ENCODE data around the gene SYNGAP1.

SYNGAP1 gene

DNA sequence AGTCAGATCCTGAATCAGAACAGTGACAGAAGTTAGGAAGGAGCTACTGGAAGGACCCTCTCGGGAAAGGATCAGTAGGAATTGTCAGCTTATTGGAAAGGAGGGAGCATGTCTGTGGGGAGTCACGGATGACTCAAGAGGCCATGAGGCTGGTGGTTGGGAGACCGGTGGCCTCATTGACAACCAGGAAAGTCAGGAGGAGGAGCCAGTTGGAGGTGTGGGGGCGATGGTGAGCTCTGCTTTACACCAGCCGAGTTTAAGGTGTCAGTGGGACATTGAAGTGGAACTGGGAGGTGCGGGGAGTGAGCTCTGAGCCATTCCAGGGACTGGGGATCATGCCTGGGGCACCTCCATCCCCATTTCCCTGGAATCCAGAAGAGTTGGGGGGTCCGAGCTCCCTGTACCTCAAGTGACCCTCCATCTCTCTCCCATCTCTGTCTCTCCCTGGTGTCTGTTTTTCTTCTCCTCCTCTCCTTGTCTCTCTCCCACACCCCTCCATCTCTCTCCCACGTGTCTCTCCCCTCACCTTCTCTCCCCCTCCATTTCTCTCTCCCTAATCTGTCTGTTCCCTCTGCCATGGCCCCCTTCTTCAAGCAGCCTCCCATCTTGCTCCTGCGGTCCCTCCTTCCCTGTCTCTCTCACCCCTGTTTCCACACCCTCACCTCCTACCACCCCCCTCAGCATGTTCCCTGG, 20.2 kb downstream of the SYNGAP1 start:
- DNase-seq (ENCODE audit: low spot score): no peak

- DNase-seq (ENCODE audit: low spot score): no peak
These were observed 20.9 kb downstream of the SYNGAP1 start for GRCh38 chr6:33440649-33441309.

- DNase-seq (ENCODE audit: low spot score): no peak
These were observed 21.6 kb downstream of the SYNGAP1 start for GRCh38 chr6:33441457-33441856.

- DNase-seq (ENCODE audit: low spot score): no peak
These were observed 22.4 kb downstream of the SYNGAP1 start for GRCh38 chr6:33442283-33442682.

- DNase-seq (ENCODE audit: low spot score): no peak
These were observed 23.2 kb downstream of the SYNGAP1 start for GRCh38 chr6:33443025-33443424.

GRCh38 chr6:33443619-33444504, 24.0 kb downstream of the SYNGAP1 start:
- DNase-seq (ENCODE audit: low spot score): no peak

- DNase-seq (ENCODE audit: low spot score): no peak
These were observed 25.3 kb downstream of the SYNGAP1 start for GRCh38 chr6:33445119-33445603.

GRCh38 chr6:33446356-33446755, 26.5 kb downstream of the SYNGAP1 start:
- DNase-seq (ENCODE audit: low spot score): no peak

GRCh38 chr6:33450434-33450833, 30.6 kb downstream of the SYNGAP1 start:
- no peak for DNase-seq (ENCODE audit: low spot score)

GRCh38 chr6:33451606-33452005, 31.7 kb downstream of the SYNGAP1 start:
- no peak for DNase-seq (ENCODE audit: low spot score)

- no peak for DNase-seq (ENCODE audit: low spot score)
These were observed 32.6 kb downstream of the SYNGAP1 start for GRCh38 chr6:33452496-33452895.

GRCh38 chr6:33453393-33454008, 33.6 kb downstream of the SYNGAP1 start:
- DNase-seq (ENCODE audit: low spot score): no peak

GRCh38 chr6:33454009-33454946, 34.4 kb downstream of the SYNGAP1 start, which contains the start of gene ZBTB9:
Gene ZBTB9 (plus strand): TSS chr6:33454576. CDS start chr6:33455101, 525 bp downstream.
- peak; percentile 97 for DNase-seq (ENCODE audit: low spot score)

DNA sequence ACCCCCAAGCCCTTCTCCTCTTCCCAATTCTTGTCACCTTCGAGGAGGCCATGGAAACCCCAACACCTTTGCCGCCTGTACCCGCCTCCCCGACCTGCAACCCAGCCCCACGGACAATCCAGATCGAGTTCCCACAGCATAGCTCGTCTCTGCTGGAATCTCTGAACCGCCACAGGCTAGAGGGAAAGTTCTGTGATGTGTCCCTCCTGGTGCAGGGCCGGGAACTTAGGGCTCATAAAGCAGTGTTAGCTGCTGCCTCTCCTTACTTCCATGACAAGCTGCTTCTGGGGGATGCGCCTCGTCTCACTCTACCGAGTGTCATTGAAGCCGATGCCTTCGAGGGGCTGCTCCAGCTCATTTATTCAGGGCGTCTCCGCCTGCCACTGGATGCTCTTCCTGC, 35.2 kb downstream of the SYNGAP1 start:
- DNase-seq (ENCODE audit: low spot score): no peak

DNA sequence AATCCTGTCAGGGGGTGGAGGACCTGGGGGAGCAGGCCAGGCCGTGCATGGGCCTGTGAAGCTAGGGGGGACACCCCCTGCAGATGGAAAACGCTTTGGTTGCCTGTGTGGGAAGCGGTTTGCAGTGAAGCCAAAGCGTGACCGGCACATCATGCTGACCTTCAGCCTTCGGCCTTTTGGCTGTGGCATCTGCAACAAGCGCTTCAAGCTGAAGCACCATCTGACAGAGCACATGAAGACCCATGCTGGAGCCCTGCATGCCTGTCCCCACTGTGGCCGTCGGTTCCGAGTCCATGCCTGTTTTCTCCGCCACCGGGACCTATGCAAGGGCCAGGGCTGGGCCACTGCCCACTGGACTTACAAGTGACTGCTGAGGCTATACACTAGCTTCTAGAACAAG, 36.3 kb downstream of the SYNGAP1 start:
- no peak for DNase-seq (ENCODE audit: low spot score)

DNA sequence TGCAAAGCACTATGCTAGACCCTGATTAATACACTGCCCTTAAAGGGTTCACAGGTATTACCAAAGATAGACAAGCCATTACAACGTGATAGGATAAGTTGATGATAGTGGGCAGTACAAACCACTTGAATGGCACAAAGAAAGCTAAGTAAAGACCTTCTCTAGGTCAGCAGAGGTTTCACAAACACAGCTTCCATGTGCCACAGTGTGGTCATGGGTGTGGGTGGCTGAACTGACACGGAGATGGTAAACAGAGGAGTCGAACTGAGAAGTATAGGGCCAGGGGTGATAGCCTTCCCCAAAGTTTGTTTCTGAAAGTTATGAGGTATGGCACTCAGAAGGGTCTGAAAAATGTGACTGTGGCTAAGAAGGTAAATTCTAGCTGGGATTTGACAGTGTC, 38.8 kb downstream of the SYNGAP1 start:
- no peak for DNase-seq (ENCODE audit: low spot score)

- DNase-seq (ENCODE audit: low spot score): no peak
These were observed 39.4 kb downstream of the SYNGAP1 start for GRCh38 chr6:33459226-33459625.

- no peak for DNase-seq (ENCODE audit: low spot score)
These were observed 46.3 kb downstream of the SYNGAP1 start for GRCh38 chr6:33466075-33466735.

DNA sequence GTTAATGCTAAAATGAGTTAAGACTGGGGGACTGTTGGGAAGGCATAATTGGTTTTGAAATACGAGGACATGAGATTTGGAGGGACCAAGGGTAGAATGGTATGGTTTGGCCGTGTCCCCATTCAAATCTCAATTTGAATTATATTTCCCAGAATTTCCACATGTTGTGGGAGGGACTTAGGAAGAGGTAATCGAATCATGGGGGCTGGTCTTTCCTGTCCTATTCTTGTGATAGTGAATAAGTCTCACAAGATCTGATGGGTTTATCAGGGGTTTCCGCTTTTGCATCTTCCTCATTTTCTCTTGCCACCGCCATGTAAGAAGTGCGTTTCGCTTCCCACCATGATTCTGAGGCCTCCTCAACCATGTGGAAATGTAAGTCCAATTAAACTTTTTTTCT, 47.2 kb downstream of the SYNGAP1 start:
- no peak for DNase-seq (ENCODE audit: low spot score)

DNA sequence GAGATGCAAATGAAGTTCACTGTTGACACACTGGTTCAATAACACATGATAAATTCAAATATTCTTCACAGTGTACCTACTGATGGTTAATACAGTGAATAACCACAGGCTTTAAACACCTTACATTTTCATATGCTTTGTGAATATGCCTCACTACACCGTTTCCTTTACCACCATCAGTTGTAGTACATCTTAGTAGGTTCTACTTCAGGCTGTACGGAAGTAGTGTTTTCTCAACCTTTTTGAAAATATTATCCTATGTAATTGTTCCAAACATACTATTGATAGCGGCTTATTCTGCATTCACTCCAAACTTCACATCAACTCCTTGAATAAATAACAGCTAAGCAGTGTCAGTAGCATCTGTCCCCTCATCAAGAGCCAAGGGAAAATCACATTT, 49.8 kb downstream of the SYNGAP1 start:
- no peak for DNase-seq (ENCODE audit: low spot score)
